GM18520 (cell line): ENCODE measurements around the gene ATP2C1.
"Not testable (repeated sequence)": the region's sequence is repeated elsewhere in the genome, so short reads cannot be mapped to it uniquely, and the experiment has no call there.

Source experiments
- ATAC-seq: cut with Tn5 transposase; IDR thresholded peaks from one replicate; pipeline ENCODE4 v1.9.1; 2021; ENCODE audit not compliant: unreplicated experiment

ATP2C1 gene

DNA sequence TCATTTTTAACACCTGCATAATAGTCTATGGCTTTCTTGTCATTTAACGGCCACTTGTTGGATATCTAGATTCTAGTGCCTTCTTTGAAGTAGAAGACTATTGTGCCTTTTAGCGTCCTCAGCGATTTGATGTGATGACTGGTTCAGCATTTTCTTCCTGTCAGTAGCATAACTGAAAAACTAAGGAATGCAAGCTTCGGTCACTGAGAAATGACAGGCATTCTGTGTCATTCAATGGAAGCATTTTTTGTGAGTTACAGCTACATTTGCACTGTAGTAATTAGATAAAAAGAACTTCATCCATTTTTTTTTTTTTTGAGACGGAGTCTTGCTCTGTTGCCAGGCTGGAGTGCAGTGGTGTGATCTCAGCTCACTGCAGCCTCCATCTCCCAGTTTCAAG, 143.1 kb downstream of the ATP2C1 start:
- ATAC-seq: no peak

DNA sequence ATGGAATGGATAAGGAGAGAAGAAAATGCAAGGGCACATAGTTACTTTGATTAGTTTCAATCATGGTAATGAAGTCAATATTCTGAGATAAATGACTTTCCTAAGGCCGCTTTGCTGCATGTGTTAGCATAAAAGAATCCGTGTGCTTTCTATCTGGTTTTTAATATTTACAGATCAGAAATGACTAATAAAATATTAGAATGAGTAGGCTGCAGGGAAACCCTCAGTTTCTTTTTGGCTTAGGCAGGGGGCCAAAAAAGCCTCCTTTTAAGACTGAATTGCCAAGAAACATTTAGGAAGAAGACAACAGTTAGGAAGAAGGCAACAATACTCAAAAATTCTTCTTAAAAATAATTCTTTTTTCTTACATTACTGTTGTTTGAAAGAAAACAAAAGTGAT, 144.4 kb downstream of the ATP2C1 start:
- ATAC-seq: no peak

DNA sequence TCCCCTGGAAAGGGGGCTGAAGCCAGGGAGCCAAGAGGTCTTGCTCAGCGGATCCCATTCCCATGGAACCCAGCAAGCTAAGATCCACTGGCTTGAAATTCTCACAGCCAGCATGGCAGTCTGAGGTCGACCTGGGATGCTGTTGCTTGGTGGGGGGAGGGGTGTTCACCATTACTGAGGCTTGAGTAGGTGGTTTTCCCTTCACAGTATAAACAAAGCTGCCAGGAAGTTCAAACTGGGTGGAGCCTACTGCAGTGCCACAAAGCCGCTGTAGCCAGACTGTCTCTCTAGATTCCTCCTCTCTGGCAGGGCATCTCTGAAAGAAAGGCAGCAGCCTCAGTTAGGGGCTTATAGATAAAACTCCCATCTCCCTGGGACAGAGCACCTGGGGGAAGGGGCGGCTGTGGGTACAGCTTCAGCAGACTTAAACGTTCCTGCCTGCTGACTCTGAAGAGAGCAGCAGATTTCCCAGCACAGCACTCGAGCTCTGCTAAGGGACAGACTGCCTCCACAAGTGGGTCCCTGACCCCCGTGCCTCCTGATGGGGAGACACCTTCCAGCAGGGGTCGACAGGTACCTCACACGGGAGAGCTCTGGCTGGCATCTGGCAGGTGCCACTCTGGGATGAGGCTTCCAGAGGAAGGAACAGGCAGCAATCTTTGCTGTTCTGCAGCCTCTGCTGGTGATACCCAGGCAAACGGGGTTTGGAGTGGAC, 148.5 kb downstream of the ATP2C1 start:
- not testable (repeated sequence) for ATAC-seq

DNA sequence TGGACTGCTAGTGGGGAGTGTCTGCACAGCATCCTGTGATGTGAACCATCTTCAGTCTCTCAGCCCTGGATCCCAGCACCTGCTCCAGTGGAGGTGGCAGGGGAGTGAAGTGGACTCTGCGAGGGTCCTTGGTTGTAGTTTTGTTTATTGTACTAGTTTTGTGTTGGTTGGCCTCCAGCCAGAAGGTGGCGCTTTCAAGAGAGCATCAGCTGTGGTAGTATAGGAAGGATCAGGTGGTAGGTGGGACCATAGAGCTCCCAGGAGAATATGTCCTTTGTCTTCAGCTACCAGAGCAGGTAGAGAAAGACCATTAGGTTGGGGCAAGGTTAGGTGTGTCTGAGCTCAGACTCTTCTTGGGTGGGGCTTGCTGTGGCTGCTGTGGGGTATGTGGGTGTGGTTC, 153.7 kb downstream of the ATP2C1 start:
- ATAC-seq: no peak

DNA sequence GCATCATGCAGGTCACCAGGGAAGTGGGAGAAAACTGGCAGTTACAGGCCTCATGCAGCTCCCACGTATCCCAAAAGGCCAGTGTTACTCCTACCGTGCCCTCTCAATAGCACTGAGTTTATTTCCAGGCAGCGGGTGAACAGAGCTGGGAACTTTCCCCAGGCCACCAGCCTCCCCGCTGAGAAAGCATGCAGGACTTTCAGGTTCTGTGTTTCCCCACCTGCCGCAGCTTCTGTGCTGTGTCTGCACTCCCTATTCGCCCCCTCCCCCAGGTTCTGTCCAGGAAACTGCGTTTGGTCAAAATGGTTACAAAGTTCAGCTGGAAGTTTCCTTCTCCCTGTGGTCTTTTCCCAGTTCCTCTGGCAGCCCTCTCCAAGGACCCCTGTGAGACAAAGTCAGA, 154.1 kb downstream of the ATP2C1 start:
- no peak for ATAC-seq

DNA sequence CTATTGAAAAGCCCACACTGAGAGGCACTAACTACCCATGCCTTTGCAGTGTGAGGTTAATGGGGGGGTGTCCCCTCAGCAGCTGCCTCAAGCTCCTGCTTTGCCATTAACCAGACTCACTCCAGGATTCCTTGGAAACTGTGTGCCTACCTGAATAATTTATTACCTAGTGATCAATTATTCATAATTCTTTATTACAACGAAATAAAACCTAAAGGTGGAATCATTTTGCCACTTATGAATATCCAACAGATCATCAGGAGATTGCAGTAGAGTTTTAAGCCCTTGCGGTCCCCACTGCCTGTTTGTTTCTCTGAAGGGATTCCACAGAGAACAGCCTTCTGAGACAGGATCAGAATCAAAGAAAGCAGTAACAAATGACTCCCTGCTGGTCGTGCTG, 156.1 kb downstream of the ATP2C1 start:
- no peak for ATAC-seq

DNA sequence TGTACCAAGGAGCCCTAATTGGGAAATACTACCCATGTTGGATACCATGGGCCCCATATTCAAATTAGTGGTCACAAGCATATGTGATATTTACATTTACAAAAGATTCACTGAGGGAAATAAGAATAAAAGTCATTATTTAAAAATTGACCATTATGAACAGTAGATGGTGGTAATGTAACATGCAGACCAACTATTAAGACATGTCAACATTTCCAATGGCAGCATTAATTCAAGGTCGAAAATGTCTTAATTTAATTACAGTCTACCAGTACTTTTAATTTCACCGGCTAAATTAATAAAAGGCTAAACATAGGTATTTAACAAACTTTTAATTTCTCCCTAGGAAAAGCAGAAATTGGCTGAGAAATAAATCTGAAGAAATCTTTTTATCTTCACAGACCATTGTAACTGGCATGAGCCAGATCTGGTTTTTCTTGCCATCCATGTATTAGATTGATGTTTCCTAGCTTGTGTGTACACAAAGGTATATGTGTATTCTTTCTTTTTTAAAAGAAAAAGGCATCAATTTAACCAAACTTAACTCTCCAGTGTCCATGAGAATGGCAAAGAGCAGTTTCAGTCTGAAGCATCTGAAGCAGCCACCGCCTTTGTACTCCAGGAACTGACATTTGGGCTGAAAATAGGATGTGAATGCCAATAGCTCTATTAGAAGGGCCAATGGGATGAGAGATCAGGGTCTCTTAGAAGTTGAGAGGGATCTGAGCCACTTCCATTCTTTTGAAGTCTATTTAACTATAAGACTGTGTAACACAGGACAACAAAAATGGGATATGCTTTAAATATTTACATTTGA, 159.4 kb downstream of the ATP2C1 start:
- no peak for ATAC-seq
